ENCODE results near the gene NFYC.
A peak's percentile ranks its signal among the peaks of the same experiment; 100 is the strongest.

NFYC gene

GRCh38 chr1:40709802-40710278 is 18.3 kb downstream of the NFYC start:
- no peak for DNase-seq
- peak overlapping the region; percentile 76 for H3K27ac ChIP-seq
- TF ChIP-seq CTCF (IDR thresholded peaks at IDR 0.05; ENCODE audit: low read depth, low read length, missing control alignments): no peak
- no peaks in the 10 kb centered on the region for H3K36me3 ChIP-seq (replicated peaks)
- peak overlapping the region; percentile 75 for H3K4me3 ChIP-seq (ENCODE audit: low read depth, low read length)
- in situ Hi-C loops (cut with HindIII; ENCODE audit: low pct_ligation_motif_present, low sequenced_read_pairs): no loop called here
- H3K27me3 ChIP-seq (replicated peaks): no peaks in the 10 kb centered on the region

GRCh38 chr1:40710581-40711315 is 19.2 kb downstream of the NFYC start:
- TF ChIP-seq CTCF (IDR thresholded peaks at IDR 0.05; ENCODE audit: low read depth, low read length, missing control alignments): no peak
- in situ Hi-C loops (cut with HindIII; ENCODE audit: low pct_ligation_motif_present, low sequenced_read_pairs): no loop called here
- Histone ChIP-seq H3K36me3 (replicated peaks) (no peaks in the 10 kb centered on the region), H3K27ac (no peak overlapping the region), H3K4me3 (ENCODE audit: low read depth, low read length) (peak overlapping the region; percentile 24), H3K27me3 (replicated peaks) (no peaks in the 10 kb centered on the region)
- no peak for DNase-seq

GRCh38 chr1:40711465-40712404 is 20.2 kb downstream of the NFYC start:
- DNase-seq: peak; percentile 45
- Histone ChIP-seq H3K36me3 (replicated peaks) (no peaks in the 10 kb centered on the region), H3K27ac (peak overlapping the region; percentile 44), H3K4me3 (ENCODE audit: low read depth, low read length) (no peak overlapping the region), H3K27me3 (replicated peaks) (no peaks in the 10 kb centered on the region)
- no peak for TF ChIP-seq CTCF (IDR thresholded peaks at IDR 0.05; ENCODE audit: low read depth, low read length, missing control alignments)
- in situ Hi-C loops (cut with HindIII; ENCODE audit: low pct_ligation_motif_present, low sequenced_read_pairs): no loop called here

GRCh38 chr1:40712405-40712944 is 21.0 kb downstream of the NFYC start:
- TF ChIP-seq CTCF (IDR thresholded peaks at IDR 0.05; ENCODE audit: low read depth, low read length, missing control alignments): no peak
- in situ Hi-C loops (cut with HindIII; ENCODE audit: low pct_ligation_motif_present, low sequenced_read_pairs): no loop called here
- Histone ChIP-seq H3K4me3 (ENCODE audit: low read depth, low read length) (no peak overlapping the region), H3K27ac (no peak overlapping the region), H3K27me3 (replicated peaks) (no peaks in the 10 kb centered on the region), H3K36me3 (replicated peaks) (no peaks in the 10 kb centered on the region)
- no peak for DNase-seq

- DNase-seq: no peak
- no peaks in the 10 kb centered on the region for H3K27me3 ChIP-seq (replicated peaks)
- no peaks in the 10 kb centered on the region for H3K36me3 ChIP-seq (replicated peaks)
- in situ Hi-C loops (cut with HindIII; ENCODE audit: low pct_ligation_motif_present, low sequenced_read_pairs): no loop called here
- TF ChIP-seq CTCF (IDR thresholded peaks at IDR 0.05; ENCODE audit: low read depth, low read length, missing control alignments): no peak
- H3K27ac ChIP-seq: no peak overlapping the region
- no peak overlapping the region for H3K4me3 ChIP-seq (ENCODE audit: low read depth, low read length)
These were observed 21.5 kb downstream of the NFYC start for GRCh38 chr1:40712997-40713396.

Measured in brain microvascular endothelial cell (primary cell).